ENCODE measurements around the gene C1orf174. TPM values are rescaled to one million over a fixed set of nuclear protein-coding genes. Genes with fewer than 3 reads are reported as not detected.

C1orf174 gene
- total and polyA plus RNA-seq, 2 experiments from 2014 or later: 20.7 to 23.6 TPM

- 89% methylated on average over 12 of the region's 12 CpGs for WGBS (ENCODE audit: low lambda C conversion rate, missing lambda C conversion rate)
- no peaks in the 10 kb centered on the region for H3K36me3 ChIP-seq (replicated peaks; ENCODE audit: insufficient read depth, low read depth)
- peaks cover 36% of the 10 kb centered on the region for H3K79me2 ChIP-seq
- H3K27ac ChIP-seq: no peak overlapping the region
- no peak overlapping the region for H3K4me2 ChIP-seq
- no peaks in the 10 kb centered on the region for H3K9me2 ChIP-seq (replicated peaks; ENCODE audit: insufficient read depth)
- no peaks in the 10 kb centered on the region for H3K9me3 ChIP-seq (ENCODE audit: low read depth)
- no peak for TF ChIP-seq EZH2 (IDR thresholded peaks at IDR 0.05; ENCODE audit: borderline replicate concordance)
- TF ChIP-seq EZH2phosphoT487 (IDR thresholded peaks at IDR 0.05; ENCODE audit: low read depth, severe bottlenecking, unreplicated experiment): no peak
- no peak for TF ChIP-seq CTCF (IDR thresholded peaks at IDR 0.05; ENCODE audit: poor library complexity)
- DNase-seq (ENCODE audit: low spot score): no peak
- no peaks in the 10 kb centered on the region for H3K27me3 ChIP-seq
- peaks cover 3% of the 10 kb centered on the region for H3K4me1 ChIP-seq (ENCODE audit: insufficient read depth)
- H2AFZ ChIP-seq: no peak overlapping the region
- peaks cover 8% of the 10 kb centered on the region for H4K20me1 ChIP-seq (ENCODE audit: insufficient read depth, poor library complexity, severe bottlenecking)
- H3K4me3 ChIP-seq: no peak overlapping the region
Observed at GRCh38 chr1:3850857-3851256, 49.2 kb downstream of the C1orf174 start.

- H2AFZ ChIP-seq: no peak overlapping the region
- H3K9me2 ChIP-seq (replicated peaks; ENCODE audit: insufficient read depth): no peaks in the 10 kb centered on the region
- H3K9me3 ChIP-seq (ENCODE audit: low read depth): no peaks in the 10 kb centered on the region
- H3K4me1 ChIP-seq (ENCODE audit: insufficient read depth): no peaks in the 10 kb centered on the region
- H3K4me3 ChIP-seq: no peak overlapping the region
- H3K27me3 ChIP-seq: no peaks in the 10 kb centered on the region
- DNase-seq (ENCODE audit: low spot score): no peak
- H3K36me3 ChIP-seq (replicated peaks; ENCODE audit: insufficient read depth, low read depth): no peaks in the 10 kb centered on the region
- TF ChIP-seq CTCF (IDR thresholded peaks at IDR 0.05; ENCODE audit: poor library complexity) (no peak), EZH2phosphoT487 (IDR thresholded peaks at IDR 0.05; ENCODE audit: low read depth, severe bottlenecking, unreplicated experiment) (no peak), EZH2 (IDR thresholded peaks at IDR 0.05; ENCODE audit: borderline replicate concordance) (no peak)
- no peak overlapping the region for H3K4me2 ChIP-seq
- WGBS (ENCODE audit: low lambda C conversion rate, missing lambda C conversion rate): 97% methylated on average over 6 of the region's 6 CpGs
- no peaks in the 10 kb centered on the region for H3K79me2 ChIP-seq
- no peaks in the 10 kb centered on the region for H4K20me1 ChIP-seq (ENCODE audit: insufficient read depth, poor library complexity, severe bottlenecking)
- no peak overlapping the region for H3K27ac ChIP-seq
Observed at GRCh38 chr1:3847081-3847480, 53.0 kb downstream of the C1orf174 start.

- Histone ChIP-seq H3K79me2 (no peaks in the 10 kb centered on the region), H3K36me3 (replicated peaks; ENCODE audit: insufficient read depth, low read depth) (no peaks in the 10 kb centered on the region), H3K4me2 (peak overlapping the region; percentile 28), H3K4me1 (ENCODE audit: insufficient read depth) (no peaks in the 10 kb centered on the region), H3K27ac (peak overlapping the region; percentile 48), H3K27me3 (no peaks in the 10 kb centered on the region), H2AFZ (no peak overlapping the region), H3K9me2 (replicated peaks; ENCODE audit: insufficient read depth) (no peaks in the 10 kb centered on the region), H3K9me3 (ENCODE audit: low read depth) (no peaks in the 10 kb centered on the region), H4K20me1 (ENCODE audit: insufficient read depth, poor library complexity, severe bottlenecking) (no peaks in the 10 kb centered on the region), H3K4me3 (no peak overlapping the region)
- DNase-seq (ENCODE audit: low spot score): no peak
- 87% methylated on average over 3 of the region's 3 CpGs for whole genome bisulfite sequencing (ENCODE audit: low lambda C conversion rate, missing lambda C conversion rate)
- TF ChIP-seq EZH2 (IDR thresholded peaks at IDR 0.05; ENCODE audit: borderline replicate concordance) (no peak), CTCF (IDR thresholded peaks at IDR 0.05; ENCODE audit: poor library complexity) (no peak)
Observed at GRCh38 chr1:3846541-3846940, 53.5 kb downstream of the C1orf174 start.

GRCh38 chr1:3842912-3843311, 57.2 kb downstream of the C1orf174 start:
- no peaks in the 10 kb centered on the region for H3K27me3 ChIP-seq
- H3K4me2 ChIP-seq: no peak overlapping the region
- H3K9me3 ChIP-seq (ENCODE audit: low read depth): no peaks in the 10 kb centered on the region
- no peak for DNase-seq (ENCODE audit: low spot score)
- H3K4me3 ChIP-seq: no peak overlapping the region
- H4K20me1 ChIP-seq (ENCODE audit: insufficient read depth, poor library complexity, severe bottlenecking): no peaks in the 10 kb centered on the region
- WGBS (ENCODE audit: low lambda C conversion rate, missing lambda C conversion rate): 93% methylated on average over 9 of the region's 9 CpGs
- TF ChIP-seq EZH2 (IDR thresholded peaks at IDR 0.05; ENCODE audit: borderline replicate concordance) (no peak), EZH2phosphoT487 (IDR thresholded peaks at IDR 0.05; ENCODE audit: low read depth, severe bottlenecking, unreplicated experiment) (no peak), CTCF (IDR thresholded peaks at IDR 0.05; ENCODE audit: poor library complexity) (no peak)
- H3K9me2 ChIP-seq (replicated peaks; ENCODE audit: insufficient read depth): no peaks in the 10 kb centered on the region
- H3K4me1 ChIP-seq (ENCODE audit: insufficient read depth): no peaks in the 10 kb centered on the region
- H2AFZ ChIP-seq: no peak overlapping the region
- no peaks in the 10 kb centered on the region for H3K36me3 ChIP-seq (replicated peaks; ENCODE audit: insufficient read depth, low read depth)
- no peak overlapping the region for H3K27ac ChIP-seq
- H3K79me2 ChIP-seq: no peaks in the 10 kb centered on the region

Data from hepatocyte (in vitro differentiated cells).